Body of pancreas (tissue), 4 donors: ENCODE data around the gene TDRD9.

ENCODE experiments used
- POLR2A ChIP-seq, 3 donors: fragments of 450-650 bp; IDR thresholded peaks; one replicate each; pipeline ENCODE4 v1.6.1; 2016; ENCODE audit warnings: antibody characterized with exemption in 3 of 3, mild to moderate bottlenecking in 2 of 3
- TF ChIP-seq, protein P1 (sequence below), 7 experiments: fragments of 450-650 bp in 4 of 7; fragments of 200-600 bp in 3 of 7; sonication (generic) in 3 of 7; IDR thresholded peaks; one replicate each; pipeline ENCODE4 v1.5.1; 2016 to 2019; ENCODE audit warnings: antibody characterized with exemption in 7 of 7

DNA sequence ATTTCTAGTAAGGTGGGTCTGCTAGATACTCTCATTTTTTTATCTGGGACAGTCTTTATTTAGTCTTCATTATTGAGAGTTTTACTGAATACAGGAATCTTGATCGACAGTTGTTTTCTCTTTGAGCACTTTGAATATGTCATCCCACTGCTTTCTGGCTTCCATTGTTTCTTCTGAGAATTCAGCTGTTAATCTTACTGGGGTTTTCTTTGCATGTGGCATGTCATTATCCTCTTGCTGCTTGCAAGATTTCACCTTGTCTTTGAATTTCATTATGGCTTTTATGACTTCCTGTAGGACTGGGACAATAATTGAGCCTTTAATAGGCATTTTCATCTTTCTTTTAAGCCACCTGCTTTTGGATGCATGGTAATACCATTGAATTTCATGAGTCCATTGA is 60.8 kb downstream of the TDRD9 start:
- TF ChIP-seq, protein P1, sequence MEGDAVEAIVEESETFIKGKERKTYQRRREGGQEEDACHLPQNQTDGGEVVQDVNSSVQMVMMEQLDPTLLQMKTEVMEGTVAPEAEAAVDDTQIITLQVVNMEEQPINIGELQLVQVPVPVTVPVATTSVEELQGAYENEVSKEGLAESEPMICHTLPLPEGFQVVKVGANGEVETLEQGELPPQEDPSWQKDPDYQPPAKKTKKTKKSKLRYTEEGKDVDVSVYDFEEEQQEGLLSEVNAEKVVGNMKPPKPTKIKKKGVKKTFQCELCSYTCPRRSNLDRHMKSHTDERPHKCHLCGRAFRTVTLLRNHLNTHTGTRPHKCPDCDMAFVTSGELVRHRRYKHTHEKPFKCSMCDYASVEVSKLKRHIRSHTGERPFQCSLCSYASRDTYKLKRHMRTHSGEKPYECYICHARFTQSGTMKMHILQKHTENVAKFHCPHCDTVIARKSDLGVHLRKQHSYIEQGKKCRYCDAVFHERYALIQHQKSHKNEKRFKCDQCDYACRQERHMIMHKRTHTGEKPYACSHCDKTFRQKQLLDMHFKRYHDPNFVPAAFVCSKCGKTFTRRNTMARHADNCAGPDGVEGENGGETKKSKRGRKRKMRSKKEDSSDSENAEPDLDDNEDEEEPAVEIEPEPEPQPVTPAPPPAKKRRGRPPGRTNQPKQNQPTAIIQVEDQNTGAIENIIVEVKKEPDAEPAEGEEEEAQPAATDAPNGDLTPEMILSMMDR (IDR thresholded peaks at IDR 0.05): no peak
- TF ChIP-seq POLR2A (IDR thresholded peaks at IDR 0.05): no peak
